Lung (tissue), 12 donors: ENCODE data around the gene HS6ST3. TPM values are rescaled to one million over a fixed set of nuclear protein-coding genes. Genes with fewer than 3 reads are reported as not detected.

Experiments
- ATAC-seq: fragments of 200-7000 bp; cut with Tn5 transposase; one replicate; pipeline ENCODE4 v1.9.1; 2020; ENCODE audit warnings: moderate number of reproducible peaks; ENCODE audit not compliant: insufficient read depth, low FRiP score
- DNase-seq, 3 donors: peaks; one replicate each; pipeline ENCODE4 v3.0.0-alpha.2; 2013 to 2017
- H3K27ac ChIP-seq, 2 donors: one replicate each; pipeline ENCODE4 v1.5.1; 2013; ENCODE audit warnings: mild to moderate bottlenecking in 2 of 2, moderate library complexity in 2 of 2, control low read depth in 1 of 2, inconsistent platforms in 1 of 2, low read depth in 1 of 2, low read length in 1 of 2
- H3K27me3 ChIP-seq, 3 donors: one replicate each; pipeline ENCODE4 v1.5.1; 2013; ENCODE audit warnings: low read length in 2 of 3; ENCODE audit not compliant: control insufficient read depth in 3 of 3, insufficient read depth in 3 of 3
- H3K36me3 ChIP-seq, 4 donors: one replicate each; pipeline ENCODE4 v1.5.1; 2013; ENCODE audit warnings: low read length in 4 of 4, mild to moderate bottlenecking in 1 of 4, moderate library complexity in 1 of 4; ENCODE audit not compliant: control insufficient read depth in 4 of 4, insufficient read depth in 4 of 4
- H3K4me1 ChIP-seq, 5 donors: one replicate each; pipeline ENCODE4 v1.5.1; 2013; ENCODE audit warnings: low read length in 5 of 5, mild to moderate bottlenecking in 2 of 5, moderate library complexity in 1 of 5; ENCODE audit not compliant: control insufficient read depth in 5 of 5, insufficient read depth in 5 of 5
- H3K4me3 ChIP-seq: one replicate; pipeline ENCODE4 v1.5.1; 2013; ENCODE audit warnings: mild to moderate bottlenecking, control low read depth, moderate library complexity
- H3K9ac ChIP-seq, 2 donors: one replicate each; pipeline ENCODE4 v1.5.1; 2013; ENCODE audit warnings: low read length in 2 of 2, control low read depth in 1 of 2; ENCODE audit not compliant: insufficient read depth in 1 of 2
- H3K9me3 ChIP-seq, 4 donors: one replicate each; pipeline ENCODE4 v1.5.1; 2013; ENCODE audit warnings: low read length in 3 of 4, mild to moderate bottlenecking in 1 of 4, moderate library complexity in 1 of 4; ENCODE audit not compliant: control insufficient read depth in 4 of 4, insufficient read depth in 3 of 4
- WGBS, 2 donors: extraction: QIAGEN DNeasy Blood & Tissue Kit; methylation state at CpG; one replicate each; pipeline ENCODE4 v1.1.7; 2013; 5-methylcytosine and 5-hydroxymethylcytosine counted together
- polyA plus RNA-seq, 2 donors: library from polyadenylated mRNA; stranded (reverse); fragments of 200-250 nt; gene quantifications; one replicate each; pipeline ENCODE4 v1.2.1, GENCODE V29; 2013
- total RNA-seq, 2 donors: library from RNA; depleted of rRNA in 1 of 2; stranded (reverse); fragments of >200 nt in 1 of 2; gene quantifications; one replicate each; pipeline ENCODE4 v1.2.1, GENCODE V29; 2014 to 2021
- TF ChIP-seq, protein P1 (sequence below): IDR thresholded peaks from 2 replicates; pipeline ENCODE4 v1.5.1; 2012; ENCODE audit warnings: mild to moderate bottlenecking; ENCODE audit errors: control extremely low read depth, extremely low read depth
- donor health status: control.
- donor health status: control.
- donor health status: Bipolar disorder and iron deficiency.
- donor health status: healthy.
- donor health status: DM: yes; HTN: yes; CAD: no.

Gene HS6ST3
- total and polyA plus RNA-seq, 4 donors = 0.01 to 0.17 (median 0.04) TPM

DNA sequence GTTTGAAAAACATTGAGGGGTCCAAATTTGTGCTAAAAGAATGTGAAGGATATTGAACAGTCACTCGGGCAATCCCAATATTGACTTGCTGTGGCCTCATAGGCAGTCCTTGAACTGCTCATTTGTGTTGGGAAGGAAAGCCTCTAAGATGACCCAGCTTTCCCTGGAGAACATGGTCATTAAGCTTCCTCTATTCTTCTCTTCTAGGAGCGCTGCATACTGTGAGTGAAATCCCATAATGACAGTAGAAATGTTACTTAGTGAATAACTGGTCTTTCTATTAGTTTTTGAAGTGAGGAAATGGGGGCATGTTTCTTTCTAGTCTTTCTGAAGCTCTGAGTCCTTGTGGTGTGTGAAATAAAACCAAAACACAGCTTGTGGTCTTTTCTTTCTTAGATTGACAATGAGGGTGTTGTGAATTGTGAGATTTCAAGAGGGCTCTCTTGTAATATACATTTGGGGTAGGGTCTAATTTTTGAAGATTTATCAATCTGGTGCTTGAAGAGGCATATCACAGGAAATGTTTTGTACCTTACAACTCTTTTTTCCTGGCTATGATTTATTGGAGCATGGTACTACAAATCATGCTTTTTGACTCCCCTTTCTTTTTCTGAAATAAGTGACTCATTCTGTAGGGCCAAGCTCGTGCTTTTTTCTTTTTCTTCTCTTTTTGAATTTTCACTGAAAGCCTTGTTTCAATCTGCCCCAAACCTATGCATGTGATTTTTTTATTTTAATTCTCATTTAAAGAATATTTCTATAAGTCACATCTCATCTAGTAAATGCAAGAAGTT lies 653.6 kb downstream of the HS6ST3 start:
- Histone ChIP-seq H3K36me3 (no peaks in the 10 kb centered on the region), H3K27me3 (no peaks in the 10 kb centered on the region), H3K4me1 (no peaks in the 10 kb centered on the region), H3K4me3 (no peak overlapping the region), H3K9ac (no peak overlapping the region), H3K27ac (no peak overlapping the region), H3K9me3 (peaks cover 0 to 2% (median 0%) of the 10 kb centered on the region in 4 donors)
- TF ChIP-seq, protein P1, sequence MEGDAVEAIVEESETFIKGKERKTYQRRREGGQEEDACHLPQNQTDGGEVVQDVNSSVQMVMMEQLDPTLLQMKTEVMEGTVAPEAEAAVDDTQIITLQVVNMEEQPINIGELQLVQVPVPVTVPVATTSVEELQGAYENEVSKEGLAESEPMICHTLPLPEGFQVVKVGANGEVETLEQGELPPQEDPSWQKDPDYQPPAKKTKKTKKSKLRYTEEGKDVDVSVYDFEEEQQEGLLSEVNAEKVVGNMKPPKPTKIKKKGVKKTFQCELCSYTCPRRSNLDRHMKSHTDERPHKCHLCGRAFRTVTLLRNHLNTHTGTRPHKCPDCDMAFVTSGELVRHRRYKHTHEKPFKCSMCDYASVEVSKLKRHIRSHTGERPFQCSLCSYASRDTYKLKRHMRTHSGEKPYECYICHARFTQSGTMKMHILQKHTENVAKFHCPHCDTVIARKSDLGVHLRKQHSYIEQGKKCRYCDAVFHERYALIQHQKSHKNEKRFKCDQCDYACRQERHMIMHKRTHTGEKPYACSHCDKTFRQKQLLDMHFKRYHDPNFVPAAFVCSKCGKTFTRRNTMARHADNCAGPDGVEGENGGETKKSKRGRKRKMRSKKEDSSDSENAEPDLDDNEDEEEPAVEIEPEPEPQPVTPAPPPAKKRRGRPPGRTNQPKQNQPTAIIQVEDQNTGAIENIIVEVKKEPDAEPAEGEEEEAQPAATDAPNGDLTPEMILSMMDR = no peak
- ATAC-seq (no peak), DNase-seq (no peak)
- WGBS, 2 donors = 60 to 63% methylated on average over 3 of the region's 3 CpGs

DNA sequence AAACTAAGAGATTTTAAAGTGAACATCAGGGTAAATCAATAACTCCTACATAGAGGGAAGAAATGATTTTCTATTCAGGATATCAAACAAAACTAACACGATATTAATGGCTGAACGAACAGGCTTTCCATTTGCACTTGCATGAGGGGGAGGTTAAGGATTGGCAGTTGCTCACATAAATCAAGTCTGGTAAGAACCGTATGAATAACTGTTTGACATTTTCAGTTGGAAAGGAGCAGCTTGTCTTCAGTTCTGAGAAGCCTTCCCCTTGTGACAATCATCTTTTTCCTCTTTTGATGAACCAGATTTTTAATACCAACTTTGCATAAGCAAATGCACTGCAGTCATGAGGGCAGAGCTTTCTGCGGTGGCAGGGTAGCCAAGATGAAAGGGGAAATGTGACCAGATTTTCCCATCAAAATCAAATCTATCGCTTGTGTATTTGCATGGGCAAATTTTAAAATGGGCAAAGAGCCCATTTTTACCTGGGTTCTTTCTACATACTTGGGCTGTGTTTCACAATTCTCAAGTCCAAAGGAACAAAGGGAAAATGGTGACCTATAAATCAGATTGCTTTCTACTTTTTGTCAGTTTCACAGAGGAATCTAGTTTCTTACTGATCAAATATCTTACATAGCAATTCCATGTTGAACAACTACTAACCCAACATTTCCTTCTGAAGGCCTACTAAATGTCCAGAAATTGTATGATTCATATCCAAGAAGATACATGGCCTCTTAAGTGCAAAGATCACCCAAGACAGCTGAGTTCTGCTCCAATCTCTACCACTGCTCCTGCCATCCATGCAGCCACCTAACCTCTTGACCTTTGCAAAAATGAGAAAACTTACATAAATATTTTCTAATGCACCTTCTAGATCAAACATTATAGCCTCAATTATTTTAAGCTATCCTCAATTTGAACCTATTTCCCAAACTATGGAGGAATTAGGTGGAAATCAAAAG lies 654.7 kb downstream of the HS6ST3 start:
- ATAC-seq (no peak), DNase-seq (no peak)
- Histone ChIP-seq H3K36me3 (no peaks in the 10 kb centered on the region), H3K27ac (no peak overlapping the region), H3K9me3 (peaks cover 0 to 2% (median 0%) of the 10 kb centered on the region in 4 donors), H3K27me3 (no peaks in the 10 kb centered on the region), H3K4me1 (no peaks in the 10 kb centered on the region), H3K4me3 (no peak overlapping the region), H3K9ac (no peak overlapping the region)
- 65 to 69% methylated on average over 5 of the region's 5 CpGs for WGBS, 2 donors
- TF ChIP-seq, protein P1 = no peak

DNA sequence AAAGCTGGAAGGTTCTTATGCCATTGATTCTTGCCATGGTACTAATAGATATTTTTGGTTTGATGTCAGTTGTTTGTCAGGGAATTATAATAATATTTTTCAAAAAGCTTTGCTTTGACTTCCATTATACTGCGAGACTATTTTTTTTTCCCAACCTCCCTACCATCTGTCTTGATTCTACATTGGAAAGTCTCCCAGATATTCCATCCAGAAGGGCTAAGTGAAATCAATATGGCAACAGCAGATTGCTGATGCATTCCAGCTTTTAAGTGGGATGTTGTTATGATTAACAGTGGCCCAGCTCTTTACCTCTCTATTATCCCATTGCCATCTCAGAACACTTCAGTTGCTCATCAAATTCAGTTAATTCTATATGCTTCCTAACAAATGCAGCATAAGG lies 657.0 kb downstream of the HS6ST3 start:
- Histone ChIP-seq H3K27me3 (no peaks in the 10 kb centered on the region), H3K4me3 (no peak overlapping the region), H3K9ac (no peak overlapping the region), H3K36me3 (no peaks in the 10 kb centered on the region), H3K27ac (no peak overlapping the region), H3K4me1 (no peaks in the 10 kb centered on the region), H3K9me3 (no peaks in the 10 kb centered on the region)
- TF ChIP-seq, protein P1 = no peak
- DNase-seq (no peak), ATAC-seq (no peak)
- WGBS, 2 donors = 92 to 94% methylated on average over 1 of the region's 1 CpG
